Endodermal cell (in vitro differentiated cells): ENCODE measurements around the gene TFF1. TPM values are rescaled to one million over a fixed set of nuclear protein-coding genes. Genes with fewer than 3 reads are reported as not detected.

ENCODE experiments used
- DNase-seq: peaks from one replicate; pipeline ENCODE4 v3.0.0-alpha.2; 2017
- H3K27ac ChIP-seq: 2 replicates; pipeline ENCODE4 v1.5.1; 2013; ENCODE audit warnings: mild to moderate bottlenecking, low read depth, low read length, moderate library complexity
- H3K27me3 ChIP-seq: 2 replicates; pipeline ENCODE4 v1.6.1; 2013; ENCODE audit warnings: mild to moderate bottlenecking, low read length, moderate library complexity; ENCODE audit not compliant: insufficient read depth, control insufficient read depth, poor library complexity, severe bottlenecking
- H3K36me3 ChIP-seq: 2 replicates; pipeline ENCODE4 v1.7.0; 2013; ENCODE audit warnings: mild to moderate bottlenecking, low read length, moderate library complexity; ENCODE audit not compliant: control insufficient read depth, insufficient read depth
- H3K4me1 ChIP-seq: one replicate; pipeline ENCODE4 v1.7.0; 2013; ENCODE audit warnings: low read length; ENCODE audit not compliant: control insufficient read depth, insufficient read depth
- H3K4me3 ChIP-seq: 2 replicates; pipeline ENCODE4 v1.5.1; 2013; ENCODE audit warnings: mild to moderate bottlenecking, low read length, moderate library complexity
- H3K9ac ChIP-seq: 2 replicates; pipeline ENCODE4 v1.6.1; 2013; ENCODE audit warnings: mild to moderate bottlenecking, low read length, moderate library complexity; ENCODE audit not compliant: poor library complexity, severe bottlenecking; ENCODE audit errors: extremely low read depth
- H3K9me3 ChIP-seq: 2 replicates; pipeline ENCODE4 v1.6.1; 2013; ENCODE audit warnings: mild to moderate bottlenecking, low read length, moderate library complexity; ENCODE audit not compliant: control insufficient read depth
- H3K27ac Mint-ChIP-seq: 2 replicates; pipeline ENCODE4 v1.8.0; 2020; ENCODE audit warnings: mixed read lengths
- H3K27me3 Mint-ChIP-seq: 2 replicates; pipeline ENCODE4 v1.8.0; 2021; ENCODE audit warnings: mild to moderate bottlenecking, mixed read lengths; ENCODE audit not compliant: insufficient read depth
- H3K36me3 Mint-ChIP-seq: 2 replicates; pipeline ENCODE4 v1.8.0; 2020; ENCODE audit warnings: low read depth, mixed read lengths
- H3K4me1 Mint-ChIP-seq: 2 replicates; pipeline ENCODE4 v1.8.0; 2020; ENCODE audit warnings: mixed read lengths
- H3K4me3 Mint-ChIP-seq: 2 replicates; pipeline ENCODE4 v1.8.0; 2020; ENCODE audit warnings: mild to moderate bottlenecking, moderate library complexity, mixed read lengths
- H3K9me3 Mint-ChIP-seq: 2 replicates; pipeline ENCODE4 v1.8.0; 2020; ENCODE audit warnings: mild to moderate bottlenecking, mixed read lengths
- WGBS, 2 experiments: methylation state at CpG; one replicate each; pipeline versions ENCODE4 v1.1.5 to v1.1.7; 2013; ENCODE audit warnings: missing lambda C conversion rate in 2 of 2, mixed read lengths in 1 of 2; ENCODE audit not compliant: insufficient coverage in 1 of 2, insufficient read length in 1 of 2; 5-methylcytosine and 5-hydroxymethylcytosine counted together
- total RNA-seq, 2 donors: library from RNA; stranded (reverse); fragmentation: NEBNext Ultra II Directional in 1 of 2; extraction: Animal tissue kit (Norgen Biotek cat#: 25700) in 1 of 2; gene quantifications; 2 replicates in 1 of 2; 3 replicates in 1 of 2; pipeline ENCODE4 v1.2.1, GENCODE V29; 2021
- TF ChIP-seq, protein P1 (sequence below): fragments of 200-600 bp; sonication (generic); conservative IDR thresholded peaks from 2 replicates; pipeline ENCODE4 v1.5.0; 2021; ENCODE audit warnings: antibody characterized with exemption, mild to moderate bottlenecking

TFF1 gene
- total RNA-seq, 2 donors from 2014 or later, result 1.6 to 3.7 TPM

DNA sequence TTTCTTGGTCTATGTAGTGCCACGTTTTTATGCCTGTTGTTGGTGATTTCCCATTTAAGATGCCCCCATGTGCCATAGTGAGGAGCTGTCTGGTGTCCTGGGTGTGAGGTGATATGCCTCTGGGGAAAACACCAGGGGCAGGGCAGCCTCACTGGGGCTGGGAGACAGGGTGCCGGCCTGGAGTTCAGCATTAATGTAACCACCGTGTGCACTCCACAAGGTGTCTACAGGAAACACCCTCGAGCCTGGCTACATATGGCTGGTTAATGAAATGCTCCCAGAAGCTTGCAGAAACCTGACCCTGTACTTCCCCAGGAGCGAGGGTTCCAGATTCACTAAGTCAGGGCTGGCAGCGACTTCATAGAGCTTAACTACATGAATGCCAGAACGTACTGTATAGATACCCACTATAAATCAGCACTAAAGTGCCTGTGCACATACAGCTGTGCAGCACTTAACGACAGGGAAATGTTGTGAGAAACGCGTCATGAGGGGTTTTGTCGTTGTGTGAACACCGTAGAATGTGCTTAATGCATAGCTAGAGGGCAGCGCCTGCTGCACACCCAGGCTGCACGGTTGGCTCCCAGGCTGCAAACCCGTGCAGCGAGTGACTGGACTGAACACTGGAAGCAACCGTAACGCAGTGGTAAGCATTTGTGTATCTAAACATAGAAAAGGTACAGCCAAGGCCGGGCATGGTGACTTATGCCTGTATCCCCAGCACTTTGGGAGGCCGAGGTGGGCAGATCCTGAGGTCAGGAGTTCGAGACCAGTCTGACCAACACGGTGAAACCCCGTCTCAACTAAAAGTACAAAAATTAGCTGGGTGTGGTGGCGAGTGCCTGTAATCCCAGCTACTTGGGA, 25.9 kb downstream of the TFF1 start:
- no peaks in the 10 kb centered on the region for H3K9me3 ChIP-seq
- Mint-ChIP-seq H3K36me3 (no peaks in the 10 kb centered on the region), H3K4me1 (peaks cover 5% of the 10 kb centered on the region), H3K27ac (no peak overlapping the region), H3K27me3 (no peaks in the 10 kb centered on the region), H3K4me3 (no peak overlapping the region), H3K9me3 (no peaks in the 10 kb centered on the region)
- 92 to 94% methylated on average over 24 of the region's 24 CpGs for WGBS, 2 experiments
- no peaks in the 10 kb centered on the region for H3K36me3 ChIP-seq
- TF ChIP-seq, protein P1, sequence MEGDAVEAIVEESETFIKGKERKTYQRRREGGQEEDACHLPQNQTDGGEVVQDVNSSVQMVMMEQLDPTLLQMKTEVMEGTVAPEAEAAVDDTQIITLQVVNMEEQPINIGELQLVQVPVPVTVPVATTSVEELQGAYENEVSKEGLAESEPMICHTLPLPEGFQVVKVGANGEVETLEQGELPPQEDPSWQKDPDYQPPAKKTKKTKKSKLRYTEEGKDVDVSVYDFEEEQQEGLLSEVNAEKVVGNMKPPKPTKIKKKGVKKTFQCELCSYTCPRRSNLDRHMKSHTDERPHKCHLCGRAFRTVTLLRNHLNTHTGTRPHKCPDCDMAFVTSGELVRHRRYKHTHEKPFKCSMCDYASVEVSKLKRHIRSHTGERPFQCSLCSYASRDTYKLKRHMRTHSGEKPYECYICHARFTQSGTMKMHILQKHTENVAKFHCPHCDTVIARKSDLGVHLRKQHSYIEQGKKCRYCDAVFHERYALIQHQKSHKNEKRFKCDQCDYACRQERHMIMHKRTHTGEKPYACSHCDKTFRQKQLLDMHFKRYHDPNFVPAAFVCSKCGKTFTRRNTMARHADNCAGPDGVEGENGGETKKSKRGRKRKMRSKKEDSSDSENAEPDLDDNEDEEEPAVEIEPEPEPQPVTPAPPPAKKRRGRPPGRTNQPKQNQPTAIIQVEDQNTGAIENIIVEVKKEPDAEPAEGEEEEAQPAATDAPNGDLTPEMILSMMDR, result no peak
- peak; percentile 24 for DNase-seq
- no peak overlapping the region for H3K9ac ChIP-seq
- no peaks in the 10 kb centered on the region for H3K27me3 ChIP-seq
- H3K4me3 ChIP-seq, result no peak overlapping the region
- H3K4me1 ChIP-seq, result peaks cover 3% of the 10 kb centered on the region
- H3K27ac ChIP-seq, result no peak overlapping the region

DNA sequence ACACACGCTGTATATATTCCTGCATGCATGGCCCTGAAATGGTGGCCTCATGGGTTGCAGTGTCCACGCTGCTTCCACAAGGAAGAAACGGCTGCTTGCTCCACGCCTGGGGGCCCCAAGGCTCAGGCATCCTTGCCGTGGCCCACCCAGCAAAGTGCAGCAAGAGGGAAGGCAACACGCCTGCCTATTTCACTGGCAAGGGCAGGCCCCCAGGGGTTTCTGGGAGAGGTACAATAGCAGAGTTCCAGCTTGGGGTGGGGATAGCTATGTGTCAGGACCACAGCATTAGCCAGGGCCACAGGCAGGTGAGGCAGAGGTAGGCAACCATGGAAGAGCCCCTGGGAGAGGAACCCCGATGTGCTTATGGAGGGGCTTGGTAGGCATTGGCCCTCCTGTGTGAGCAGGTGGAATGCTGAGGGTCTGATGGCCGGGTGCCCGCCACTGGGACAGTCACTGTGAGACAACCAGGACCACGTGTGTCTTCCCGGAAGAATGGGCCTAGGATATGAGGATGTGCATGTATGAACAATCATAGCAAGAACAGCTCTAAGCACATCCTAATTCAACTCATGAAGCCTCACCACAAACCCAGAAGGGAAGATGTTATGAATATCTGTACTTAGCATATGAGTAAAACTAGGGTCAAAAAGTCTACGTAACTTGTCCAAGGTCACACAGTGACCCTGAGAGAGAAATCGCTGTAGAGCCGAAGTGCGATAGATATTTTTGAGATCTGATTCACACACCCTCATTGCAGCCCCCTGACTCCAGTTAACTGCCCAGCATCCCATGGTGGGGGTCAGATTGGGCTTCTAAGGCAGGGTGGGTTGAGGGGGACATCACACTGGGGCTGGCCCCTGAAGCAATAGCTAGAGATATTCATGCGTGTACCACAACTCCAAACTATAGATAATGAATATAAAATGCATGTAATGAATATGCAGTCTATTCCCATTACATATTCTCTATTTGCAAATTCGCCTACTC, 27.3 kb downstream of the TFF1 start:
- Histone ChIP-seq H3K9ac (no peak overlapping the region), H3K36me3 (no peaks in the 10 kb centered on the region), H3K9me3 (no peaks in the 10 kb centered on the region), H3K4me3 (no peak overlapping the region), H3K27ac (peak overlapping the region; percentile 47), H3K4me1 (peaks cover 3% of the 10 kb centered on the region), H3K27me3 (no peaks in the 10 kb centered on the region)
- Mint-ChIP-seq H3K4me1 (peaks cover 5% of the 10 kb centered on the region), H3K27me3 (no peaks in the 10 kb centered on the region), H3K27ac (no peak overlapping the region), H3K9me3 (no peaks in the 10 kb centered on the region), H3K4me3 (no peak overlapping the region), H3K36me3 (no peaks in the 10 kb centered on the region)
- WGBS, 2 experiments, result 90 to 95% methylated on average over 10 to 16 of the region's 17 CpGs
- TF ChIP-seq, protein P1, result no peak
- peak; percentile 5 for DNase-seq

GRCh38 chr21:42337830-42338728, 28.3 kb downstream of the TFF1 start:
- DNase-seq, result peak; percentile 94
- H3K4me1 Mint-ChIP-seq, result peaks cover 5% of the 10 kb centered on the region
- no peaks in the 10 kb centered on the region for H3K36me3 Mint-ChIP-seq
- H3K27ac ChIP-seq, result peak overlapping the region; percentile 47
- peaks cover 3% of the 10 kb centered on the region for H3K4me1 ChIP-seq
- H3K27me3 Mint-ChIP-seq, result no peaks in the 10 kb centered on the region
- H3K4me3 Mint-ChIP-seq, result no peak overlapping the region
- H3K36me3 ChIP-seq, result no peaks in the 10 kb centered on the region
- 68 to 80% methylated on average over 8 to 23 of the region's 23 CpGs for WGBS, 2 experiments
- no peaks in the 10 kb centered on the region for H3K9me3 Mint-ChIP-seq
- no peaks in the 10 kb centered on the region for H3K27me3 ChIP-seq
- no peaks in the 10 kb centered on the region for H3K9me3 ChIP-seq
- TF ChIP-seq, protein P1, result peak; percentile 89
- no peak overlapping the region for H3K9ac ChIP-seq
- H3K4me3 ChIP-seq, result no peak overlapping the region
- peak overlapping the region; percentile 64 for H3K27ac Mint-ChIP-seq
